ENCODE measurements around the gene PKMYT1.

PKMYT1 gene

GRCh38 chr16:2980227-2981176 lies at the start of gene PKMYT1:
Gene PKMYT1 (minus strand): TSS chr16:2980446. CDS start chr16:2979657, 789 bp downstream.
- peak; percentile 88 for DNase-seq (ENCODE audit: low read depth, low spot score)

- DNase-seq (ENCODE audit: low read depth, low spot score), result no peak
Measured at GRCh38 chr16:3029491-3030221, 49.4 kb upstream of the PKMYT1 start.

- no peak for DNase-seq (ENCODE audit: low read depth, low spot score)
Measured at GRCh38 chr16:3028716-3029319, 48.6 kb upstream of the PKMYT1 start.

- peak; percentile 70 for DNase-seq (ENCODE audit: low read depth, low spot score)
Measured at GRCh38 chr16:3027983-3028715, 47.9 kb upstream of the PKMYT1 start.

- no peak for DNase-seq (ENCODE audit: low read depth, low spot score)
Measured at GRCh38 chr16:3027489-3027795, 47.2 kb upstream of the PKMYT1 start.

GRCh38 chr16:3026609-3027488 lies 46.6 kb upstream of the PKMYT1 start:
- DNase-seq (ENCODE audit: low read depth, low spot score), result no peak

- no peak for DNase-seq (ENCODE audit: low read depth, low spot score)
Measured at GRCh38 chr16:3026003-3026378, 45.7 kb upstream of the PKMYT1 start.

- no peak for DNase-seq (ENCODE audit: low read depth, low spot score)
Measured at GRCh38 chr16:3025032-3026002, 45.1 kb upstream of the PKMYT1 start.

- peak; percentile 92 for DNase-seq (ENCODE audit: low read depth, low spot score)
Measured at GRCh38 chr16:3023669-3024478, 43.6 kb upstream of the PKMYT1 start, which contains the start of the genes HCFC1R1 and THOC6. Gene HCFC1R1 (minus strand): TSS chr16:3023942. CDS start chr16:3023941, 1 bp downstream. Gene THOC6 (plus strand): TSS chr16:3024035. CDS start chr16:3024327, 292 bp downstream.

GRCh38 chr16:3023415-3023668 lies 43.1 kb upstream of the PKMYT1 start:
- no peak for DNase-seq (ENCODE audit: low read depth, low spot score)

GRCh38 chr16:3022684-3023414 lies 42.6 kb upstream of the PKMYT1 start:
- no peak for DNase-seq (ENCODE audit: low read depth, low spot score)

- DNase-seq (ENCODE audit: low read depth, low spot score), result peak; percentile 70
Measured at GRCh38 chr16:3022208-3022683, 42.0 kb upstream of the PKMYT1 start.

- DNase-seq (ENCODE audit: low read depth, low spot score), result peak; percentile 44
Measured at GRCh38 chr16:3021449-3022207, 41.4 kb upstream of the PKMYT1 start.

- no peak for DNase-seq (ENCODE audit: low read depth, low spot score)
Measured at GRCh38 chr16:3020604-3021448, 40.6 kb upstream of the PKMYT1 start.

- peak; percentile 37 for DNase-seq (ENCODE audit: low read depth, low spot score)
Measured at GRCh38 chr16:3020247-3020603, 40.0 kb upstream of the PKMYT1 start, which contains the start of gene TNFRSF12A. Gene TNFRSF12A (plus strand): TSS chr16:3020368. CDS start chr16:3020398, 30 bp downstream.

GRCh38 chr16:3019594-3020246 lies 39.5 kb upstream of the PKMYT1 start:
- DNase-seq (ENCODE audit: low read depth, low spot score), result no peak

Measured in activated CD4-positive, CD25-positive, alpha-beta regulatory T cell treated with anti-CD3 and anti-CD28 coated beads, Interleukin-2, amount 50 U/mL, for 16 hours (primary cell).